Measurements from ENCODE around the gene BTK.

The BTK gene

DNA sequence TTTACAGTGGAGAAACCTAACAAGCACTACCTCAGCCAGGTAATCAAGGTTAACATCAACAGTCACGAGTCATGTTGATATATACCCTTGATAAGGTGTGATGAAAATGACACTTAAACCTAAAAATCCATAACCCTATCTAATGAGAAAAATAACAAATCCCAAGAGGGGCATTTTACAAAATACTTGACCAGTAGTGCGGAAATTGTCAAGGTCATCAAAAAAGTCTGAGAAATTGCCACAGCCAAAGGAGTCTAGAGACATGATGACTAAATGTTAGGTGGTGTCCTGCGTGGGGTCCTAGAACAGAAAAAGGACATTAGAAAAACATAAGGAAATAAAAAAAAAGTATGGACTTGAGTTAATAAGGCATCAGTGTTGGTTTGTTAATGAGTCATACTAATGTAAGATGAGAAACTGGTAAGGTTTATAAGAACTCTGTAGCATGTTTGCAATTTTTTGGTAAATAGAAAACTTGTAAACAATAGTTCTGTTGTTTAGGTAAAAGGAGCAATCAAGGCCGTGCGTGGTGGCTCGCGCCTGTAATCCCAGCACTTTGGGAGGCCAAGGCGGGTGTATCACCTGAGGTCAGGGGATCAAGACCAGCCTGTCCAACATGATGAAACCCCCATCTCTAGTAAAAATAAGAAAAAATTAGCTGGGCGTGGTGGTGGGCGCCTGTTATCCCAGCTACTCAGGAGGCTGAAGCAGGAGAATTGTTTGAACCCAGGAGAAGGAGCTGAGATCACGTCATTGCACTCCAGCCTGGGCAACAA lies 7.7 kb upstream of the BTK start:
- TF ChIP-seq EZH2phosphoT487 (IDR thresholded peaks at IDR 0.05; ENCODE audit: low read depth): no peak
- TF ChIP-seq, protein P1, sequence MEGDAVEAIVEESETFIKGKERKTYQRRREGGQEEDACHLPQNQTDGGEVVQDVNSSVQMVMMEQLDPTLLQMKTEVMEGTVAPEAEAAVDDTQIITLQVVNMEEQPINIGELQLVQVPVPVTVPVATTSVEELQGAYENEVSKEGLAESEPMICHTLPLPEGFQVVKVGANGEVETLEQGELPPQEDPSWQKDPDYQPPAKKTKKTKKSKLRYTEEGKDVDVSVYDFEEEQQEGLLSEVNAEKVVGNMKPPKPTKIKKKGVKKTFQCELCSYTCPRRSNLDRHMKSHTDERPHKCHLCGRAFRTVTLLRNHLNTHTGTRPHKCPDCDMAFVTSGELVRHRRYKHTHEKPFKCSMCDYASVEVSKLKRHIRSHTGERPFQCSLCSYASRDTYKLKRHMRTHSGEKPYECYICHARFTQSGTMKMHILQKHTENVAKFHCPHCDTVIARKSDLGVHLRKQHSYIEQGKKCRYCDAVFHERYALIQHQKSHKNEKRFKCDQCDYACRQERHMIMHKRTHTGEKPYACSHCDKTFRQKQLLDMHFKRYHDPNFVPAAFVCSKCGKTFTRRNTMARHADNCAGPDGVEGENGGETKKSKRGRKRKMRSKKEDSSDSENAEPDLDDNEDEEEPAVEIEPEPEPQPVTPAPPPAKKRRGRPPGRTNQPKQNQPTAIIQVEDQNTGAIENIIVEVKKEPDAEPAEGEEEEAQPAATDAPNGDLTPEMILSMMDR (IDR thresholded peaks at IDR 0.05; ENCODE audit: low read depth, low read length): no peak
- H3K4me3 ChIP-seq (ENCODE audit: low read length): no peak overlapping the region

DNA sequence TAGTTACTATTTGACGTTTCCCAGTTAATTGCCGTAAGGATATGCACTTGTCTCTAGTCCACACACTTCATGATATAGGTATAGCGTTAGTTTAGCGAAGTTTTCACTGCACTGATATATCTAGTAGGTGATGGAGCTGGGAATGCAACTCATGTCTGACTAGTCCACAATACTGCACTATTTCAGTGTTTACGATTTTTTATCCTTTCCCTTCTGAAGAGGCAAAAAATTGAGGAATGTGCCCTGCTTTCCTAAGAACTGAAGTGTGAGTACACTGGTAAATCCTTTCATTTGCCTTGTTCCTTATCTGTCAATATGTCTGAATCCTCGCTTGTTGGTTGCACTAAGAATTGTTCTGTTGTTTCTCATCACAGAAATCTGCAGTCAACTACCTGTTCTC lies 5.8 kb upstream of the BTK start:
- H3K27ac ChIP-seq (ENCODE audit: low read length): peak overlapping the region; percentile 75
- H3K4me2 ChIP-seq (ENCODE audit: low read length): peak overlapping the region; percentile 78
- H3K4me1 ChIP-seq (ENCODE audit: low read length): peaks cover 28% of the 10 kb centered on the region
- TF ChIP-seq EZH2phosphoT487 (IDR thresholded peaks at IDR 0.05; ENCODE audit: low read depth): no peak
- H3K9ac ChIP-seq (ENCODE audit: low read length): peak overlapping the region; percentile 96
- H3K36me3 ChIP-seq (replicated peaks; ENCODE audit: low read depth, low read length): peaks cover 30% of the 10 kb centered on the region
- no peak overlapping the region for H2AFZ ChIP-seq (ENCODE audit: low read depth, low read length)
- no peaks in the 10 kb centered on the region for H3K27me3 ChIP-seq (ENCODE audit: low read depth, low read length)
- no peaks in the 10 kb centered on the region for H4K20me1 ChIP-seq (ENCODE audit: insufficient read depth, low read length)
- H3K4me3 ChIP-seq (ENCODE audit: low read length): peak overlapping the region; percentile 94
- H3K9me3 ChIP-seq (ENCODE audit: insufficient read depth, low read length): no peaks in the 10 kb centered on the region
- H3K79me2 ChIP-seq (ENCODE audit: low read length): peaks cover 33% of the 10 kb centered on the region

More for the DNA sequence above, 7.7 kb upstream of the BTK start:
- Histone ChIP-seq H3K4me2 (ENCODE audit: low read length) (peak overlapping the region; percentile 17; the same call in 1 of the 2 replicates), H2AFZ (ENCODE audit: low read depth, low read length) (no peak overlapping the region), H3K9me3 (ENCODE audit: insufficient read depth, low read length) (no peaks in the 10 kb centered on the region), H4K20me1 (ENCODE audit: insufficient read depth, low read length) (no peaks in the 10 kb centered on the region), H3K27ac (ENCODE audit: low read length) (peak overlapping the region; percentile 8; the same call in 1 of the 2 replicates), H3K27me3 (ENCODE audit: low read depth, low read length) (no peaks in the 10 kb centered on the region), H3K9ac (ENCODE audit: low read length) (no peak overlapping the region), H3K79me2 (ENCODE audit: low read length) (peaks cover 32% of the 10 kb centered on the region), H3K36me3 (replicated peaks; ENCODE audit: low read depth, low read length) (peaks cover 30% of the 10 kb centered on the region), H3K4me1 (ENCODE audit: low read length) (peaks cover 26% of the 10 kb centered on the region)

DNA sequence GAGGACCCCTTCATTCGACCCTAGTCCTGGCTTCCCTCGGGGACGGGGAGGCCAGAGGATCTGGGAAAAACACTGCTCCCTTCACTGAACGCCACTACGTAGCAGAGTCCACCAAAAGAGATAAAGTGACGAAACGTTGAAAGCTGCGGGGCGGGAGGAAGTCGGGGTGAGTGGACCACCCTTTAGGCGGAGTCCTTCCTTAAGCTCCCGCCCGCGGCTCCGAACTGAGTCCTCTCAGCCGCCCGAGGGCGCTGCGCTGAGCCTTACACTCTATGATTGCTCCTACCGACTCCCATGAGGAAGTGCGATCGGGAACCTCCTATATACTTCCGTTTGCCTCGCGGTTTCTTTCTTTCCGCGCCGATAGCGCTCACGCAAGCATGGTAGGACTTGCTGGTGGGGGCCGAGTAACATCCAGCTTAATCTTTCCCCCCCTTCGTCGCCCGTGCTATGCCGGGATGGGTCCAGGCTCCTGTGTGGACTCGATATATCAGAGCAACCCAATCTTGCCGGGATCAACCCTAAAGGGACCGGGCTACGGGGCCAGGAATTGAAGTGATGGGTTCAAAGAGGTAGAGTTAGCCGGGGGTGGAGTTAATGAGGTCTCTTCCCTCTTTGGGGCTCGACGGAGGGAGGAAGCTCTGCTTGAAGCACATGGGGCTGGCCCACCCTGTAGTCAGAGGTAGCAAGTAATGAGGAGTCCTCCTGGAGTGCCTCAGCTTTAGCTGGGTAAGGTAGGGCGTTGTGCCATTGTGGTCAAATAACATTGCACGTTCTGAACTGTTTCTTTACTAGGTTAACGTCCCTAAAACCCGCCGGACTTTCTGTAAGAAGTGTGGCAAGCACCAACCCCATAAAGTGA lies 4.9 kb upstream of the BTK start, which contains the start of gene RPL36A:
RPL36A (plus strand) TSS at position 348 of the 862 bp plus-strand sequence; CDS start at position 381, 33 bp downstream.
- Histone ChIP-seq H4K20me1 (ENCODE audit: insufficient read depth, low read length) (no peaks in the 10 kb centered on the region), H3K27me3 (ENCODE audit: low read depth, low read length) (no peaks in the 10 kb centered on the region), H3K9me3 (ENCODE audit: insufficient read depth, low read length) (no peaks in the 10 kb centered on the region), H3K36me3 (replicated peaks; ENCODE audit: low read depth, low read length) (peaks cover 30% of the 10 kb centered on the region), H3K27ac (ENCODE audit: low read length) (peak within 1 kb of the TSS; percentile 75), H2AFZ (ENCODE audit: low read depth, low read length) (peak within 1 kb of the TSS; percentile 92), H3K4me1 (ENCODE audit: low read length) (peaks cover 34% of the 10 kb centered on the region), H3K4me3 (ENCODE audit: low read length) (peak within 1 kb of the TSS; percentile 94), H3K79me2 (ENCODE audit: low read length) (peaks cover 41% of the 10 kb centered on the region), H3K4me2 (ENCODE audit: low read length) (peak within 1 kb of the TSS; percentile 92), H3K9ac (ENCODE audit: low read length) (peak within 1 kb of the TSS; percentile 96)
- TF ChIP-seq EZH2phosphoT487 (IDR thresholded peaks at IDR 0.05; ENCODE audit: low read depth): no peak
- TF ChIP-seq, protein P1 (IDR thresholded peaks at IDR 0.05; ENCODE audit: low read depth, low read length): peak; percentile 63

DNA sequence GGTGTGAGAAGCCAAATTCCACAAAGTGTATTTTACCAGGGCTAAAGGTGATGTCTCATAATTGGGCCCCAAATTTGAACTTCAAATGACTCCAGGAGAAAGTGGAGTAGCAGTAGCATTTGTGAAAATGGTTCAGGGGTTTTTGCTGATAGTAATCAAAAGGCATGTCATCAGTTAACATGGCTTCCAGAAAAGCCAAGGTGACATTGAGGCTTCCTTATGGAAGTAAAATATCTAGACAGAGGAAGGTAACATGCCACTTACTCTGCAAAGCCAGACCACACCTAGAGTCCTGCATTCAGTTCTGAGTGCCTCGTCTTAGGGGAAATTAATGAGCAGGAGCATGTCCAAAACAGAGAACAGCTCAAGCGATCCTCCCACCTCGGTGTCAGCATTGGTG lies 2.6 kb upstream of the BTK start:
- H3K79me2 ChIP-seq (ENCODE audit: low read length): peaks cover 60% of the 10 kb centered on the region
- H3K9ac ChIP-seq (ENCODE audit: low read length): no peak overlapping the region
- H3K4me1 ChIP-seq (ENCODE audit: low read length): peaks cover 42% of the 10 kb centered on the region
- H3K36me3 ChIP-seq (replicated peaks; ENCODE audit: low read depth, low read length): peaks cover 22% of the 10 kb centered on the region
- no peaks in the 10 kb centered on the region for H3K9me3 ChIP-seq (ENCODE audit: insufficient read depth, low read length)
- H3K27ac ChIP-seq (ENCODE audit: low read length): no peak overlapping the region
- H2AFZ ChIP-seq (ENCODE audit: low read depth, low read length): no peak overlapping the region
- no peak overlapping the region for H3K4me3 ChIP-seq (ENCODE audit: low read length)
- no peaks in the 10 kb centered on the region for H3K27me3 ChIP-seq (ENCODE audit: low read depth, low read length)
- no peak overlapping the region for H3K4me2 ChIP-seq (ENCODE audit: low read length)
- H4K20me1 ChIP-seq (ENCODE audit: insufficient read depth, low read length): no peaks in the 10 kb centered on the region
- TF ChIP-seq EZH2phosphoT487 (IDR thresholded peaks at IDR 0.05; ENCODE audit: low read depth): no peak
- TF ChIP-seq, protein P1 (IDR thresholded peaks at IDR 0.05; ENCODE audit: low read depth, low read length): no peak

Data from OCI-LY3 (cell line).